ENCODE data around the gene CFAP53.

The CFAP53 gene

DNA sequence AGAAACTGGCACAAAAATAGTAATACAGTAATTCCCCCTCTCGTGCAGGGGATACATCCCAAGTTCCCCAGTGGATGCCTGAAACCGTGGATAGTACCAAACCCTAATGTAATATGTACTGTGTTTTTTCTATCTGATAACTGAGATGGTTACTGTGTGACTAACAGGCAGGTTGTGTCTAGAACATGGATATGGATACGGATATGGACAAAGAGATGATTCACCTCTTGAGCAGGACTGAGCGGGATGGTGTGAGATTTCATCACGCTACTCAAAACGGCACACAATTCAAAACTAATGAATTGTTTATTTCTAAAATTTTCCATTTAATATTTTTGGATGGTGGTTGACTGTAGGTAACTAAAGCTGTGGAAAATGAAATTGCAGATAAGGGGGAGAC lies 11.6 kb upstream of the CFAP53 start:
- ATAC-seq, result no peak
- TF ChIP-seq TCF4 (CRISPR knock-in tag; IDR thresholded peaks at IDR 0.05; ENCODE audit: borderline replicate concordance), result no peak
- TF ChIP-seq, protein P1, sequence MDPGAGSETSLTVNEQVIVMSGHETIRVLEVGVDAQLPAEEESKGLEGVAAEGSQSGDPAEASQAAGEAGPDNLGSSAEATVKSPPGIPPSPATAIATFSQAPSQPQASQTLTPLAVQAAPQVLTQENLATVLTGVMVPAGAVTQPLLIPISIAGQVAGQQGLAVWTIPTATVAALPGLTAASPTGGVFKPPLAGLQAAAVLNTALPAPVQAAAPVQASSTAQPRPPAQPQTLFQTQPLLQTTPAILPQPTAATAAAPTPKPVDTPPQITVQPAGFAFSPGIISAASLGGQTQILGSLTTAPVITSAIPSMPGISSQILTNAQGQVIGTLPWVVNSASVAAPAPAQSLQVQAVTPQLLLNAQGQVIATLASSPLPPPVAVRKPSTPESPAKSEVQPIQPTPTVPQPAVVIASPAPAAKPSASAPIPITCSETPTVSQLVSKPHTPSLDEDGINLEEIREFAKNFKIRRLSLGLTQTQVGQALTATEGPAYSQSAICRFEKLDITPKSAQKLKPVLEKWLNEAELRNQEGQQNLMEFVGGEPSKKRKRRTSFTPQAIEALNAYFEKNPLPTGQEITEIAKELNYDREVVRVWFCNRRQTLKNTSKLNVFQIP (CRISPR knock-in tag; IDR thresholded peaks at IDR 0.05; ENCODE audit: borderline replicate concordance, low read depth), result no peak

DNA sequence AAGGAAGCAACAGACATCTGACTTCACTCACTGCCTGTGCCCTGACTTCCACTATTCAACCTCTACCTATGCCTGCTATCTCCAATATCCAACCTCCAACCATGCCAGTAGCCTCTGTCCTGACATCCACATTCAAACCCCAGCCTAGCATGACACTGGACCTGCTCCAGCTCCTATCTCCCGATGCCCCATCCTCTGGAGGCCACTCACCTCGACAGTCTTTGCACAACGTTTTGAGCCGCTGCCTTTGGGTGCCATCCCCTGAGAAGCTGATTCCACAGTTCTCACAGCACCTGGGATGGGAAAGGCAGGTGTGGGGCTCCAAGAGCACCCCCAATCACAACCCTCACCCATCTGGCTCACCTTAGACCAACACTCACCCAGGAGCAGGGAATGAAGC lies 10.2 kb upstream of the CFAP53 start:
- ATAC-seq, result no peak
- TF ChIP-seq, protein P2, sequence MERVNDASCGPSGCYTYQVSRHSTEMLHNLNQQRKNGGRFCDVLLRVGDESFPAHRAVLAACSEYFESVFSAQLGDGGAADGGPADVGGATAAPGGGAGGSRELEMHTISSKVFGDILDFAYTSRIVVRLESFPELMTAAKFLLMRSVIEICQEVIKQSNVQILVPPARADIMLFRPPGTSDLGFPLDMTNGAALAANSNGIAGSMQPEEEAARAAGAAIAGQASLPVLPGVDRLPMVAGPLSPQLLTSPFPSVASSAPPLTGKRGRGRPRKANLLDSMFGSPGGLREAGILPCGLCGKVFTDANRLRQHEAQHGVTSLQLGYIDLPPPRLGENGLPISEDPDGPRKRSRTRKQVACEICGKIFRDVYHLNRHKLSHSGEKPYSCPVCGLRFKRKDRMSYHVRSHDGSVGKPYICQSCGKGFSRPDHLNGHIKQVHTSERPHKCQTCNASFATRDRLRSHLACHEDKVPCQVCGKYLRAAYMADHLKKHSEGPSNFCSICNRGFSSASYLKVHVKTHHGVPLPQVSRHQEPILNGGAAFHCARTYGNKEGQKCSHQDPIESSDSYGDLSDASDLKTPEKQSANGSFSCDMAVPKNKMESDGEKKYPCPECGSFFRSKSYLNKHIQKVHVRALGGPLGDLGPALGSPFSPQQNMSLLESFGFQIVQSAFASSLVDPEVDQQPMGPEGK (CRISPR knock-in tag; IDR thresholded peaks at IDR 0.05; ENCODE audit: borderline replicate concordance), result no peak
- no peak for TF ChIP-seq SNAI2 (CRISPR knock-in tag; IDR thresholded peaks at IDR 0.05)
- TF ChIP-seq TOX (CRISPR knock-in tag; IDR thresholded peaks at IDR 0.05; ENCODE audit: borderline replicate concordance), result no peak
- TF ChIP-seq ZNF565 (CRISPR knock-in tag; conservative IDR thresholded peaks at IDR 0.05; ENCODE audit: low read depth), result no peak
- no peak for TF ChIP-seq BACH2 (CRISPR knock-in tag; IDR thresholded peaks at IDR 0.05; ENCODE audit: borderline replicate concordance)
- TF ChIP-seq ZFP30 (CRISPR knock-in tag; IDR thresholded peaks at IDR 0.05), result no peak
- TF ChIP-seq ARNTL (CRISPR knock-in tag; IDR thresholded peaks at IDR 0.05; ENCODE audit: borderline replicate concordance, low read depth), result no peak
- no peak for TF ChIP-seq RARB (CRISPR knock-in tag; IDR thresholded peaks at IDR 0.05)
- no peak for TF ChIP-seq CSDC2 (CRISPR knock-in tag; IDR thresholded peaks at IDR 0.05)

DNA sequence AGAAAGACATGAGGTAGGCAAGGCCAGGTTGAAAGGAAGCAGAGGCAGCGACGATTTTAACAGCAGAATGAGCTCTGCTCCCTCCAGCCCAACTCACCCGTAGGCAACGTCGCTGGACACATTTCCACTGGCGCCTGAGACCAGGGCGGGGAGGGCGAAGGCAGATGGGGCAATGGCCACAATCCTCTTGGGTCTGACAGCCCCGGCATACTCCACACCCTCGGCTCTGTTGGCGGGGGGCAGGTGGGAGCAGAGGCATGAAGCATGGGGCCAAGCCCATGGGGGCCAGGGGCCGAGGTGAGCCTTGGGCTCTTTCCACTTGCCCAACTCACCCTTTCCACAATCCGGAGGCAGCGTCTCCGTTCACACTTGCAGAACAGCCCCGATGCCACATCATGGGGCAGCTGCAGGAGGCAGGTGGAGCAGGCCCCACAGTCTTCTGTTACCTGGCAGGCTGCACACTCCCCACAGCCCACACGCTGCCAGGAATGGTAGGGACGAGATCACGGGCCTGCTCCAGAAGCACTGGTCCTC lies 9.3 kb upstream of the CFAP53 start:
- no peak for ATAC-seq
- no peak for TF ChIP-seq CSDC2 (CRISPR knock-in tag; IDR thresholded peaks at IDR 0.05)
- TF ChIP-seq PPARA (CRISPR knock-in tag; IDR thresholded peaks at IDR 0.05; ENCODE audit: borderline replicate concordance), result no peak
- TF ChIP-seq, protein P2 (CRISPR knock-in tag; IDR thresholded peaks at IDR 0.05; ENCODE audit: borderline replicate concordance), result no peak
- TF ChIP-seq, protein P3, sequence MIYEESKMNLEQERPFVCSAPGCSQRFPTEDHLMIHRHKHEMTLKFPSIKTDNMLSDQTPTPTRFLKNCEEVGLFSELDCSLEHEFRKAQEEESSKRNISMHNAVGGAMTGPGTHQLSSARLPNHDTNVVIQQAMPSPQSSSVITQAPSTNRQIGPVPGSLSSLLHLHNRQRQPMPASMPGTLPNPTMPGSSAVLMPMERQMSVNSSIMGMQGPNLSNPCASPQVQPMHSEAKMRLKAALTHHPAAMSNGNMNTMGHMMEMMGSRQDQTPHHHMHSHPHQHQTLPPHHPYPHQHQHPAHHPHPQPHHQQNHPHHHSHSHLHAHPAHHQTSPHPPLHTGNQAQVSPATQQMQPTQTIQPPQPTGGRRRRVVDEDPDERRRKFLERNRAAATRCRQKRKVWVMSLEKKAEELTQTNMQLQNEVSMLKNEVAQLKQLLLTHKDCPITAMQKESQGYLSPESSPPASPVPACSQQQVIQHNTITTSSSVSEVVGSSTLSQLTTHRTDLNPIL (CRISPR knock-in tag; IDR thresholded peaks at IDR 0.05; ENCODE audit: low read depth), result no peak

DNA sequence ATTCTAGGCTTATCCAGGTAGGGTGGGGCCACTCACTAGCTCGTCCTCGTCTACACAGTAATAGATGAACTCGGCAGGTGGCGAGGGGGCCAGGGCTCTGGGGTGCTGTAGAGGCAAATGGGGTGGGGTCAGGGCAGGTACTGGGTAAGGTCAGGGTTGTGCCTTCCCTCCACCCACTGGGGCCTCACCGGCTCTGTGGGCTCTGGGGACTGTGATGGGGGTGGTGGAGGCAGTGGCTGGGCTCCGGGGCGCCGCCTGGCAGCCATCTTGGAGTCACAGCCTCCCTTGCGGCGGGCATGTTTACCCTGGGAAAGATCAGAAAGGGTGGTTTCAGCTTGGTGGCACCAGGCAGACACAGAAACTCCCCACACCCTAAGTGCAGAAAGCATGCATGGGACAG lies 8.6 kb upstream of the CFAP53 start:
- TF ChIP-seq OSR1 (CRISPR knock-in tag; IDR thresholded peaks at IDR 0.05) (no peak), CSDC2 (CRISPR knock-in tag; IDR thresholded peaks at IDR 0.05) (no peak), PPARA (CRISPR knock-in tag; IDR thresholded peaks at IDR 0.05; ENCODE audit: borderline replicate concordance) (no peak), ESRRG (CRISPR knock-in tag; IDR thresholded peaks at IDR 0.05) (no peak), ZNF70 (CRISPR knock-in tag; IDR thresholded peaks at IDR 0.05) (no peak), ZFP3 (CRISPR knock-in tag; IDR thresholded peaks at IDR 0.05) (no peak)
- TF ChIP-seq, protein P4, sequence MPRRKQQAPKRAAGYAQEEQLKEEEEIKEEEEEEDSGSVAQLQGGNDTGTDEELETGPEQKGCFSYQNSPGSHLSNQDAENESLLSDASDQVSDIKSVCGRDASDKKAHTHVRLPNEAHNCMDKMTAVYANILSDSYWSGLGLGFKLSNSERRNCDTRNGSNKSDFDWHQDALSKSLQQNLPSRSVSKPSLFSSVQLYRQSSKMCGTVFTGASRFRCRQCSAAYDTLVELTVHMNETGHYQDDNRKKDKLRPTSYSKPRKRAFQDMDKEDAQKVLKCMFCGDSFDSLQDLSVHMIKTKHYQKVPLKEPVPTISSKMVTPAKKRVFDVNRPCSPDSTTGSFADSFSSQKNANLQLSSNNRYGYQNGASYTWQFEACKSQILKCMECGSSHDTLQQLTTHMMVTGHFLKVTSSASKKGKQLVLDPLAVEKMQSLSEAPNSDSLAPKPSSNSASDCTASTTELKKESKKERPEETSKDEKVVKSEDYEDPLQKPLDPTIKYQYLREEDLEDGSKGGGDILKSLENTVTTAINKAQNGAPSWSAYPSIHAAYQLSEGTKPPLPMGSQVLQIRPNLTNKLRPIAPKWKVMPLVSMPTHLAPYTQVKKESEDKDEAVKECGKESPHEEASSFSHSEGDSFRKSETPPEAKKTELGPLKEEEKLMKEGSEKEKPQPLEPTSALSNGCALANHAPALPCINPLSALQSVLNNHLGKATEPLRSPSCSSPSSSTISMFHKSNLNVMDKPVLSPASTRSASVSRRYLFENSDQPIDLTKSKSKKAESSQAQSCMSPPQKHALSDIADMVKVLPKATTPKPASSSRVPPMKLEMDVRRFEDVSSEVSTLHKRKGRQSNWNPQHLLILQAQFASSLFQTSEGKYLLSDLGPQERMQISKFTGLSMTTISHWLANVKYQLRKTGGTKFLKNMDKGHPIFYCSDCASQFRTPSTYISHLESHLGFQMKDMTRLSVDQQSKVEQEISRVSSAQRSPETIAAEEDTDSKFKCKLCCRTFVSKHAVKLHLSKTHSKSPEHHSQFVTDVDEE (CRISPR knock-in tag; IDR thresholded peaks at IDR 0.05), result no peak
- no peak for ATAC-seq

All from SK-N-SH treated with all-trans-retinoic acid at 6 μM for 48 hours (cell line).